GM12864 (cell line): ENCODE results near the gene RLN3.

ENCODE experiments used
- DNase-seq: peaks from one replicate; pipeline ENCODE4 v3.0.0-alpha.2; 2011; ENCODE audit warnings: low read depth
- H3K4me3 ChIP-seq: 2 replicates; pipeline ENCODE4 v1.5.1; 2011; ENCODE audit warnings: mild to moderate bottlenecking, low read depth, low read length, control low read depth
- CTCF ChIP-seq: IDR thresholded peaks from 2 replicates; pipeline ENCODE4 v1.5.1; 2011; ENCODE audit warnings: low read depth, mild to moderate bottlenecking, moderate library complexity, low read length, control low read depth, inconsistent platforms; ENCODE audit errors: missing control alignments

Gene RLN3

GRCh38 chr19:13986348-13986904 lies 41.5 kb upstream of the RLN3 start:
- H3K4me3 ChIP-seq = peak overlapping the region; percentile 40
- no peak for TF ChIP-seq CTCF
- DNase-seq = peak; percentile 93

GRCh38 chr19:13987101-13987890 lies 40.7 kb upstream of the RLN3 start:
- no peak for TF ChIP-seq CTCF
- no peak for DNase-seq
- H3K4me3 ChIP-seq = peak overlapping the region; percentile 40

- H3K4me3 ChIP-seq = no peak overlapping the region
- no peak for TF ChIP-seq CTCF
- DNase-seq = no peak
These were observed 38.5 kb upstream of the RLN3 start for GRCh38 chr19:13989487-13989886.

DNA sequence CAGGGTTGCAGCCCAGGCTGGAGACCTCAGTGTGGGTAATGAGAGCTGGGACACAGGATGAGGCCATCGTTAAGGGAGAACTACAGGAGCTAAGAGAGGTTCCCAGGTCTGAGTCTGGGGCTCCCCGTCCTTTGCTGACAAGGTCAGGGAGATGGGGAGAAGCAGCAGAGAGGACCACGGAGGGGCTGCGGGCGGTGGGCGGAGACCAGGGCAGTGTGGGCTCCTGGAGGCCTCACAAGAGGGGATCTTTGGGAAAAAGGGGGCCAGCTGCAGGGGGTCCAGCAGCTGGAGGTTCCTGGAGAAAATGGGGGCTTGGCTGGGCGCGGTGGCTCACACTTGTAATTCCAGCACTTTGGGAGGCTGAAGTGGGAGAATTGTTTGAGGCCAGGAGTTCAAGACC lies 37.9 kb upstream of the RLN3 start:
- DNase-seq = no peak
- no peak for TF ChIP-seq CTCF
- no peak overlapping the region for H3K4me3 ChIP-seq

GRCh38 chr19:13992025-13992424 lies 35.9 kb upstream of the RLN3 start:
- TF ChIP-seq CTCF = no peak
- DNase-seq = no peak
- H3K4me3 ChIP-seq = no peak overlapping the region

- DNase-seq = no peak
- TF ChIP-seq CTCF = no peak
- H3K4me3 ChIP-seq = no peak overlapping the region
These were observed 34.2 kb upstream of the RLN3 start for GRCh38 chr19:13993590-13994300.
